Type B pancreatic cell (in vitro differentiated cells): ENCODE data around the gene DHX8. TPM values are rescaled to one million over a fixed set of nuclear protein-coding genes. Genes with fewer than 3 reads are reported as not detected.

Experiments
- DNase-seq: peaks from one replicate; pipeline ENCODE4 v3.0.0; 2021; ENCODE audit warnings: mixed read lengths; ENCODE audit not compliant: unreplicated experiment; ENCODE audit errors: extremely low spot score
- H3K27ac Mint-ChIP-seq: 2 replicates; pipeline ENCODE4 v1.8.0; 2021; ENCODE audit warnings: mild to moderate bottlenecking, mixed read lengths
- H3K27me3 Mint-ChIP-seq: 2 replicates; pipeline ENCODE4 v1.8.0; 2021; ENCODE audit warnings: mixed read lengths
- H3K36me3 Mint-ChIP-seq: 2 replicates; pipeline ENCODE4 v1.8.0; 2021; ENCODE audit warnings: mixed read lengths
- H3K4me1 Mint-ChIP-seq: one replicate; pipeline ENCODE4 v1.8.0; 2021; ENCODE audit warnings: mixed read lengths; ENCODE audit not compliant: unreplicated experiment
- H3K4me3 Mint-ChIP-seq: 2 replicates; pipeline ENCODE4 v1.8.0; 2021; ENCODE audit warnings: mild to moderate bottlenecking, mixed read lengths
- H3K9me3 Mint-ChIP-seq: 2 replicates; pipeline ENCODE4 v1.8.0; 2021; ENCODE audit warnings: mixed read lengths
- CTCF ChIP-seq: fragments of 200-600 bp; sonication (generic); conservative IDR thresholded peaks from 2 replicates; pipeline ENCODE4 v1.5.0; 2021; ENCODE audit warnings: antibody characterized with exemption, mild to moderate bottlenecking
- total RNA-seq: library from RNA; stranded (reverse); gene quantifications from 2 replicates; pipeline ENCODE4 v1.2.1, GENCODE V29; 2021; ENCODE audit warnings: low replicate concordance

DHX8 gene
- total RNA-seq, 1 donor from 2014 or later: 56.8 TPM

- no peak overlapping the region for H3K4me3 Mint-ChIP-seq
- H3K4me1 Mint-ChIP-seq: peaks cover 23% of the 10 kb centered on the region
- H3K36me3 Mint-ChIP-seq: no peaks in the 10 kb centered on the region
- TF ChIP-seq CTCF: no peak
- no peaks in the 10 kb centered on the region for H3K9me3 Mint-ChIP-seq
- no peak for DNase-seq
- H3K27ac Mint-ChIP-seq: peak overlapping the region; percentile 49
- peaks cover 36% of the 10 kb centered on the region for H3K27me3 Mint-ChIP-seq
Observed at GRCh38 chr17:43552229-43552837, 68.6 kb downstream of the DHX8 start.

- no peak for DNase-seq
- peaks cover 23% of the 10 kb centered on the region for H3K4me1 Mint-ChIP-seq
- H3K9me3 Mint-ChIP-seq: no peaks in the 10 kb centered on the region
- no peak overlapping the region for H3K4me3 Mint-ChIP-seq
- peaks cover 28% of the 10 kb centered on the region for H3K27me3 Mint-ChIP-seq
- H3K36me3 Mint-ChIP-seq: no peaks in the 10 kb centered on the region
- TF ChIP-seq CTCF: no peak
- H3K27ac Mint-ChIP-seq: peak overlapping the region; percentile 53
Observed at GRCh38 chr17:43553573-43553972, 69.8 kb downstream of the DHX8 start.

- H3K27ac Mint-ChIP-seq: no peak overlapping the region
- H3K9me3 Mint-ChIP-seq: no peaks in the 10 kb centered on the region
- H3K27me3 Mint-ChIP-seq: peaks cover 16% of the 10 kb centered on the region
- no peak overlapping the region for H3K4me3 Mint-ChIP-seq
- no peaks in the 10 kb centered on the region for H3K36me3 Mint-ChIP-seq
- H3K4me1 Mint-ChIP-seq: peaks cover 23% of the 10 kb centered on the region
- DNase-seq: no peak
- TF ChIP-seq CTCF: no peak
Observed at GRCh38 chr17:43554857-43555256, 71.1 kb downstream of the DHX8 start.

- DNase-seq: no peak
- H3K27ac Mint-ChIP-seq: peak overlapping the region; percentile 52
- no peaks in the 10 kb centered on the region for H3K36me3 Mint-ChIP-seq
- TF ChIP-seq CTCF: no peak
- H3K4me1 Mint-ChIP-seq: peaks cover 23% of the 10 kb centered on the region
- no peak overlapping the region for H3K4me3 Mint-ChIP-seq
- H3K27me3 Mint-ChIP-seq: peaks cover 18% of the 10 kb centered on the region
- no peaks in the 10 kb centered on the region for H3K9me3 Mint-ChIP-seq
Observed at GRCh38 chr17:43556292-43556691, 72.5 kb downstream of the DHX8 start.

GRCh38 chr17:43558805-43559160, 75.0 kb downstream of the DHX8 start:
- Mint-ChIP-seq H3K4me3 (no peak overlapping the region), H3K9me3 (no peaks in the 10 kb centered on the region), H3K36me3 (no peaks in the 10 kb centered on the region), H3K27ac (no peak overlapping the region), H3K4me1 (peaks cover 24% of the 10 kb centered on the region), H3K27me3 (peaks cover 25% of the 10 kb centered on the region)
- TF ChIP-seq CTCF: no peak
- no peak for DNase-seq
